Transverse colon (tissue), 3 donors: ENCODE results near the gene RUVBL1.

Experiments used
- CTCF ChIP-seq, 5 experiments: fragments of 200-600 bp in 3 of 5; fragments of 450-650 bp in 2 of 5; sonication (generic) in 3 of 5; IDR thresholded peaks; 1 replicate in 2 of 5; 2 replicates in 3 of 5; pipeline ENCODE4 v1.5.1; 2016 to 2017; ENCODE audit warnings: antibody characterized with exemption in 5 of 5, inconsistent platforms in 3 of 5, mild to moderate bottlenecking in 2 of 5, moderate library complexity in 1 of 5
- POLR2A ChIP-seq: fragments of 450-650 bp; IDR thresholded peaks from one replicate; pipeline ENCODE4 v1.6.1; 2016; ENCODE audit warnings: antibody characterized with exemption, mild to moderate bottlenecking, moderate library complexity

- TF ChIP-seq POLR2A: no peak
- TF ChIP-seq CTCF (IDR thresholded peaks at IDR 0.05): no peak
Measured at GRCh38 chr3:128076483-128077201, 47.0 kb downstream of the RUVBL1 start.
